Activated T-helper 1 cell treated with anti-CD3 and anti-CD28 coated beads, Interleukin-2, amount 50 U/mL, for 16 hours (primary cell): ENCODE data around the gene TDRD9.

Experiments used
- DNase-seq, 2 donors: peaks; one replicate each; pipeline ENCODE4 v3.0.0-alpha.2; 2020; ENCODE audit warnings: low read depth in 1 of 2, low spot score in 1 of 2

TDRD9 gene

DNA sequence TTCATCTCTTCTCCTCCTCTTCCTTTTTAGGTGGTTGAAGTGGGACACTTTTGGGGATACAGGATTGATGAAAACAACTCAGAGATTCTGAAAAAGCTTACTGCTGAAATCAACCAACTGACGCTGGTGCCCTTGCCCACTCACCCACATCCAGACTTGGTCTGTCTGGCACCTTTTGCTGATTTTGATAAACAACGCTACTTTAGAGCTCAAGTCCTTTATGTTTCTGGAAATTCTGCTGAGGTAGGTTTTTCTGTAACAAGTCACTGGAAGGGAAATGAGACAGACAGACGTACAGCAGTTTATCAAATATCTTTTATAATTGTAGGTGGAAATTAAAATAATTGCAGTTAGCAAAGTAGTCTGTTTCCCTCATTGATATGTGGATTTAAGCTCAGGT is 97.3 kb downstream of the TDRD9 start:
- DNase-seq: no peak

DNA sequence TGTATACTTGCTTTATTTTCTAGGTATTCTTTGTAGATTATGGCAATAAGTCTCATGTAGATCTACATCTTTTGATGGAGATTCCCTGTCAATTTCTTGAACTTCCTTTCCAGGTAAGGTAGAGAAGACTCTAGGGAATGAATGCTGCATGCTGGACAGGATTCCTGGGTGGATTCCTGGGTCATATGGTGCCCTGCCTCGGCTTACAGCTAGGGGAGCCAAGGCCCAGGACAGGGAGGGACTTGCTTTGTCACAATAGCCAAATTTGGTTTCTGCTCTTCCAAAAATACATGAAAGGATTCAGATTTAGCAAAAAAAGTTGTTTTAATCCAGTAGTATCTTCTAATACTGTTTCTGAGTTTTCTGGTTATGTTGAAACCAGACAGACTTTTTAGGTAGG is 97.8 kb downstream of the TDRD9 start:
- DNase-seq: no peak

- DNase-seq: no peak
These were observed 102.7 kb downstream of the TDRD9 start for GRCh38 chr14:104030958-104031357.

DNA sequence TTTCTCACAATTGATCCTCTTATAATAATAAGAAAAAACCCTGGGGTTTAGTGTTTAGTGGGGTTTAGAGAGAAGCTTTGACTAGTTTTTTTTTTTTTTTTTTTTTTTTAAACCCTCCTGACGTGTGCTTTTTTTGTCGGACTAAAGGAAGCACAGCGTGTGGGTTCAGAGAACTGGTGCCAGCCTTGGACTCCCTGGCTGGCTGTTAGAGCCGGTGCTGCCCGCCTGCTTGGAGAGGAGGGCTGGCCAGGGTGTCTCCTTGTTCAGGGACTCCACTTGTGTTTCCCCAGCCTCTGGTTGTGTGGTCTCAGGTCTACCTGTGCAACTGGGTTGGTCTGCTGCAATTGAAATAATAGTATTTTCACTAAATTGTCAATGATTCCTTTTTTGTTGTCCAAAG is 103.1 kb downstream of the TDRD9 start:
- no peak for DNase-seq

- DNase-seq: no peak
These were observed 106.9 kb downstream of the TDRD9 start for GRCh38 chr14:104034976-104035699.

DNA sequence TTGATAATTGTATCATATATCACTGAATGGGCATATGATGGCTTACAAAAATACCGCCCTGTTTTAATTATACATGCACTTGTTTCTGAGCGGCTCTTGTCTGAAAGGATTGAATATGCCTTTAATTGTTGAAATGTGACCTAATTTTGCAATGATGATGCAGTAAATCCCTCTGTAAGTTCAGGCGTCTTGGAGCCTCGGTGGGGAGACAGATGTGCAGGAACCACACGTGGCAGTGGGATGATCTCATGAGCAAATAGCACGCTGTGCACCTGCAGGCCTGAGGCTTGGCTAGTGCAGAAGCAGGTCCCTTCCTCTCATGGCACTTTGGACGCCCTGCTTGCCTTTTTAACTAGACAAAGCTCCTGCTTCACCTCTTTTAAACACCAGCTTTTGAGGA is 108.0 kb downstream of the TDRD9 start:
- DNase-seq: no peak

GRCh38 chr14:104037074-104037473 is 108.8 kb downstream of the TDRD9 start:
- no peak for DNase-seq

DNA sequence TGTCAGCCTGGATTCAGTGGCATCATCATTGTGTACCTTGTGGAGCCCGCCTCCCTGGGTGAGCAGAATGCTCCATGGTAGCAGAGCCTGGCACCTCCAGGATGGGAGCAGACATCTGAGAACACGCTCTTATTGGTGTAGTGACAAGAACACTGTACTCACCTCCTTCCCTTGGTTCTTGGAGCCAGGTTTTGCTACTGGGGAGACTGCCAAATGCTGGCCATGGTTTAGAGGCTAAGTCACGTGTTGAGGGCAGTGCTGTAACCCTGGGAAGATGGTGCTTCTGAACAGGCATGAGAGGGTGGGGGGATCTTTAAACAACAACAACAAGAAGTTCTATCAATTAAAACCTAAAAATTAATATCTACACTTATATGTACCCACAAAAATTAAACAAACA is 109.6 kb downstream of the TDRD9 start:
- DNase-seq: no peak

DNA sequence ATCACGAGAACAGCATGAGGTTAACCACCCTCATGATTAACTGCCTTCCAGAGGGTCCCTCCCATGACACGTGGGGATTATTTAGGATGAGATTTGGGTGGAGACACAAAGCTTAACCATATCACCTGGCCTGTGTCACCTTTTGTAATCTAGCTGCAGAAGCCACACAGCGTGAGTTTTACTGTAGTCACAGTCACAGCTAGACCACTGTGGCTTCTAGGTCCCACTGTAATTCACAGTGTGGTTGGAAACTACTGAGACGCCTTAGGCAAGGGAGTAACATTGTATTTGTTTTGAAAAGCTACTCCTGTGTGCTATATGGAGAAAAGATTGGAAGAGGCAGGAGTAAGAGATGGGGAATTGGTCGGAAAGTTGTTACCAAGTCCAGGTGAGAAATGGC is 111.0 kb downstream of the TDRD9 start:
- DNase-seq: no peak

- DNase-seq: no peak
These were observed 112.3 kb downstream of the TDRD9 start for GRCh38 chr14:104040539-104040938.

DNA sequence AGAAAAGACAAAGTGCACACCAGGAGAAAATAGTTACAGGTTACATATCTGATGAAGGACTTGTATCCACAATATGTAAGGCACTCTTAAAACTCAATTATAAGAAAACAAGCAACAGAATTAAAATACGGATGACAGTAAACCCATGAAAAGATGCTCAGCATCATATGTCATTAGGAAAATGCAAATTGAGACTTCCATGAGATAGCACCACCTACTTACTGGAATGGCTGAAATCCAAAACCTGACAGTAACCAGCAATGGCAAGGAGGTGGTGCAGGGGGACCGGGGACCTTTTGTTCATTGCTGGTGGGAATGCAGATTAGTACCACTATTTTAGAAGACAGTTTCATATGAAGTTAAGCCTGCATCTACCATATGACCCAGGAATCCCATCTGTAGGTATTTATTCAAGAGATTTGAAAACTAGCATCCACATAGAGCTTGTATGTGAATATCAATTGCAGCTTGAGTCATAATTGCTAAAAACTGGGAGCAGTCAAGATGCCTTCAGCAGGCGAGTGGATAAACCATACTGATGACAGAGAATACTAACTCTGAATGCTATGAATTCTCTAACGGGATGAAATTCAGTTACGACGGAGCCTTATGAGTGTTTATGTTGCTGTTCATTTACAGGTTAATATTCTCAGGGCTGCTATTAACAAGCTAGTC is 113.3 kb downstream of the TDRD9 start:
- DNase-seq: no peak

DNA sequence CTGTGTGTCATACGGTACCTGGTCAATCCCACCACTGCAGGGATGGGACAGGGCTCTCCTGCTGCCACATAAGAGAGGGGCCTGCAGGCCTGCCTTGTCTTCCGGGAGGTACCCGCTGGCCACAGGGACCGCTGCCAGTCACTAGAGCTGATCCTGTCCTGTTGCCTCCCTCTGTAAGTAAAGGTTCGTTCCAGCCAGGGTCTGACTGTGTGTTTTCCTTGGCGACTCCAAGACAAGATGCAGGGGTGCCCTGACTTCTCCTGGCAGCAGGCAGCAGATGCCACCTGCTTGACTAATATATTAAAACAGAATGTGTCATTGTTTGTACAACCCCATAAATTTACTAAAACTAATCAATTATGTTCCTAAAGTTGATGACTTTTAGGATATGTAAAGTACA is 115.8 kb downstream of the TDRD9 start:
- DNase-seq: no peak

GRCh38 chr14:104047761-104048160 is 119.5 kb downstream of the TDRD9 start:
- DNase-seq: no peak

- DNase-seq: no peak
These were observed 120.7 kb downstream of the TDRD9 start for GRCh38 chr14:104048758-104049507.

DNA sequence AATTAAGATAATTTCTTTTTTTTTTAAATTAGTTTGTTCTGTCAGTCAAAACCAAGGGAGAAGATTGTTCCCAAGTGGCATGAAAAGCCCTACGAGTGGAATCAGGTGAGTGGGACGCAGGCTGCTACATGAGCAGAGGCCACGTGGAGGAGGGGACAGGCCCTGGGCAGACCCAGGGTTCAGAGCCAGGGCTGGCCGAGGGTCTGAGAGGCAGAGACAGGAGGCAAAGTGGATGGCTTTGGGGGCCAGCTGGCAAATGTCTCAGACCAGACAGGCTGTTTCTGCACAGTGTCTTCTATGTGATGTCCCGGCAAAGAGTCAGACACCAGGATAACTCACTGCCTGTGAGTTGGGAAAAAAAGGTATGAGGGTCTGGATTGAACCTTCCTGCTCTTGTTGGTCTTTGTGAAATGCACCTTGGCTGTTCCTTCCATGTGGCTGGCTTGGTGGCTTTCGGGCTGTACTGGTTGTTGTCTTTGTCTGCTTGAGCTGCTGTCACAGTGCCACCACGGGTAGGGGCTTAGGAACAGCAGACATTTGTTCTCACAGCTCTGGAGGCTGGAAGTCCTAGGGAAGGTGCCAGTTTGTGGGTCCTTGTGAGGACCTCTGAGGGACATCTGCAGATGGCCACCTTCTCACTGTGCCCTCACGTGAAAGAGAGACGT is 121.5 kb downstream of the TDRD9 start:
- DNase-seq: no peak

DNA sequence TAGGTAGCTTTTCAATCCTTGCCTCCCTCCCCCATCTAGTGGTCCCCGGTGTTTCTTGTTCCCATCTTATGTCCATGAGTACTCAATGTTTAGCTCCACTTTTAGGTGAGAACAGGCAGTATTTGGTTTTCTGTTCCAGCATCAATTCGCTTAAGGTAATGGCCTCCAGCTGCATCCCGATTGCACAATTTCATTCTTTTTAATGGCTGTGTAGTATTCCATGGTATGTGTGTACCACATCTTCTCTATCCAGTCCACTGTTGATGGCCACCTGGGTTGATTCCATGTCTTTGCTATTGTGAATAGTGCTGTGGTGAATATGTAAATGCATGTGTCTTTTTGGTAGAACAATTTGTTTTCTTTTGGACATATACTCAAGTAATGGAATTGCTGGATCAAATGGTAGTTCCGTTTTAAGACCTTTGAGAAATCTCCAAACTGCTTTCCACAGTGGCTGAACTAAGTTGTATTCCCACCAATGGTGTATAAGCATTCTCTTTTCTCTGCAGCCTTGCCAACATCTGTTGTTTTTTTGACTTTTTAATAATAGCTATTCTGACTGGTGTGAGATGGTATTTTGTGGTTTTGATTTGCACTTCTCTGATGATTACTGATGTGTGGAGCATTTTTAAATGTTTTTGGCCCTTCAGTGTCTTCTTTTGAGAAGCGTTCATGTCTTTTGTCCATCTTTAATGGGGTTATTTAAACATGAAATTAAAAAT is 123.0 kb downstream of the TDRD9 start:
- DNase-seq: no peak

DNA sequence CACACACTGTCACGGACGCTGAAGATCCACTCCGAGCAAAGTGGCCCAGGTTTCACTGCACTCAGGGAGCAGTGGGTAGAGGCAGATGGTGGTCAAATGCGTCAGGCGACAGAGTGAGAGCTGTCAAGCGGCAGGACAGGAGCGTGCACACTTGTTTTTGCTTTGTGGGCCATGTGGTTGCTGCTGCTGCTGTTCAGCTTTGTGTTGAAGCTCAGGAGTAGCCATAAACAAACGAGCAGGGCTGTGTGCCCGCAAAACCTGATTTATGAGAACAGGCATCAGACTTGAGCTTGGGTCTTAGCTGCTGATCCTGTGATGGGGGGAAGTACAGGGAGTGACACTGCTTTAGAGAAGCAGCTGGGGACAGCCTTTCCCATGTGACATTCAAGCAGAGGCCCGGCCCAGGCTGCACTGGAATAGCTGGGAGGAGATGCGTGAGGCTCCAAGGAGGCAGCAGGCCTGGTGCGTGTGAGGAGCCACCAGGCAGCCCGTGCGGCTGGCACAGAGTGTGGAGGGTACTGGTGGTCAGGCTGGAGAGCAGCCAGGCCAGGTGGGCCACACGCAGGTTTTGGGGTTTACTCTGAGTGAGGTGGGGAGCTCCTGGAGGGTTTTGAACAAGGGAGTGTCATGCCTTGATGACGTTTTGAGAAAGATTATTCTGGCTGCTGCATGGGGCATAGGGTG is 126.1 kb downstream of the TDRD9 start:
- DNase-seq: no peak

GRCh38 chr14:104062281-104062680 is 134.0 kb downstream of the TDRD9 start:
- no peak for DNase-seq

DNA sequence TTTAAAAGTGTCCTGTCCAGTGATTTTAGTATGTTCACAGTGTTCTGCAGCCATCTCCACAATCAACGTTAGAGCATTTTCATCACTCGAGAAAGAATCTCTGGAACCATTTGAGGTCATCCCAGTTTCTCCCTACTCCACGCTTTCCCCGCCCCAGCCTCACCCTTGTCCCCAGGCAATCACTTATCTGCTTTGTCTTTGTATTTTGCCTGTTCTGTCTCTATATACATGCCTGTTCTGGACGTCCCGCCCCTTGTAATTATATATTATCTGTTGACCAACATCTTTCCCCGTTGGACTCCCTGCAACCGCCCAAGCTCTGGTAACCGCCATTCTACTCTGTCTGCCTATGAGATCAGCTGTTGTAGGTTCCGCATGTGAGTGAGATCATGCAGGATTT is 135.7 kb downstream of the TDRD9 start:
- no peak for DNase-seq

DNA sequence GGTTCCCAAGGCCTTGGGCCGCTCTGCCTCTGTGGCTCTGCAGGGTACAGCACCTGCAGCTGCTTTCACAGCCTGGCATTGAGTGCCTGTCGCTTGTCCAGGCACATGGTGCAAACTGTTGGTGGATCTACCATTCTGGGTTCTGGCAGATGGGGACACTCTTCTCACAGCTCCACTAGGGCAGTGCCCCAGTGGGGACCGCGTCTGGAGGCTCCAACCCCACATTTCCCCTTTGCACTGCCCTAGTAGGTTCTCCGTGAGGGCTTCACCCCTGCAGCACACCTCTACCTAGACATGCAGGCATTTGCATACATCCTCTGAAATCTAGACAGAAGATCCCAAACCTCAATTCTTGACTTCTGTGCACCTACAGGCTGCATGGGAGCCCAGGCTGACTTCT is 138.0 kb downstream of the TDRD9 start:
- DNase-seq: no peak
